ENCODE measurements around the gene TSPYL1. TPM values are rescaled to one million over a fixed set of nuclear protein-coding genes. Genes with fewer than 3 reads are reported as not detected.
"Not testable (repeated sequence)": the region's sequence is repeated elsewhere in the genome, so short reads cannot be mapped to it uniquely, and the experiment has no call there.

TSPYL1 gene
- total RNA-seq, 1 donor from 2014 or later, result 52.7 TPM

DNA sequence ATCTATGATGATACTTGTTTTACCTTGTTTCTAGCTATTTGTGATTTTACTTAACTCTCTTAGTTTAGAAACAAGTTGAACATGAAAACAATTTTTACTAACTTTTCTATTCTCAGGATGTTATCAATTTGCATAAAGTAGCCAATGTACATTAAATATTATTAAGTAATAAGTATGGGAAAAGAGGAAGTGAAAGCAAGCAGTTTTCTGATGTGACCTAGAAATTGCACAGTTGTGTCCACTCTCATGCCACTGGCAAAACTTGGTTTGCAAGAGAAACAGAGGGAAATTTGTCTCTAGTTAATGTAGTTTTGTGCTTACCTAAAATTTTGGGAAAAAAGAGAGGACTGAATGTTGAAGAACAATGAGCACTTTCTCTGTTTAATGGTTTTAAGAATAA is 19.2 kb upstream of the TSPYL1 start:
- ATAC-seq (no peak), DNase-seq (ENCODE audit: low spot score) (no peak)

DNA sequence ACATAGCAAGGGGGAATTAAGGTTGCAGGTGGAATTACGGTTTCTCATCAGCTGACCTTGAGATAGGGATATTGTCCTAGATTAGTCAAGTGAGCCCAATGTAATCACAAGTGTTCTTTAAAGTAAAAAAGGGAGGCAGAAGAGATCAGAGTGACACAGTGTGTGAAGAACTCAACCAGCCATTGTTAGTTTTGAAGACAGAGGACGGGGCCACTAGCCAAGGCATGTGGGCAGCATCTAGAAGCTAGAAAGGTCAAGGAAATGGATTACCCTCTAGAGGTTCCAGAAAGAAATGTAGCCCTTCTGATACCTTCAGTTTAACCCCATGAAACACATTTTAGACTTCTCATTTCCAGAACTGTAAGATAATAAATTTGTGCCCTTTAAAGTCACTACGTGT is 18.5 kb upstream of the TSPYL1 start:
- no peak for ATAC-seq
- DNase-seq (ENCODE audit: low spot score), result no peak

DNA sequence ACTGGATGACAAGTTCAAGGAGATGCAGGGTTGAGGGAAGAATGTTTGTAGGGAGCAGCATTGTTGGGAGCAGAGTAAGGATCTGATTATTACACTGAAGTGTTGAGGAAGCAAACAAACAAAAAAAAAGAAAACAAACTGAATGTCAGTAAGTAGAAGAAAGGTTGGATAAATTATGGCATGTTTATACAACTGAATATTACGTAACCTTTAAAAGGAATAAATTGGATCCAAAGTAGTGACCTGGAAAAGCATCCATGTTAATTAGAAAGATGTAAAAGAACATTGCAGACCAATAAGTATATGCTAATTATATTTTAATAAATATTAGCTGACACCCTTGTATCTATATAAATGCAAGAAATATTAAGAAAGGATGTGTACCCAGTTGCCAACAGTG is 12.8 kb upstream of the TSPYL1 start:
- ATAC-seq (no peak), DNase-seq (ENCODE audit: low spot score) (no peak)

DNA sequence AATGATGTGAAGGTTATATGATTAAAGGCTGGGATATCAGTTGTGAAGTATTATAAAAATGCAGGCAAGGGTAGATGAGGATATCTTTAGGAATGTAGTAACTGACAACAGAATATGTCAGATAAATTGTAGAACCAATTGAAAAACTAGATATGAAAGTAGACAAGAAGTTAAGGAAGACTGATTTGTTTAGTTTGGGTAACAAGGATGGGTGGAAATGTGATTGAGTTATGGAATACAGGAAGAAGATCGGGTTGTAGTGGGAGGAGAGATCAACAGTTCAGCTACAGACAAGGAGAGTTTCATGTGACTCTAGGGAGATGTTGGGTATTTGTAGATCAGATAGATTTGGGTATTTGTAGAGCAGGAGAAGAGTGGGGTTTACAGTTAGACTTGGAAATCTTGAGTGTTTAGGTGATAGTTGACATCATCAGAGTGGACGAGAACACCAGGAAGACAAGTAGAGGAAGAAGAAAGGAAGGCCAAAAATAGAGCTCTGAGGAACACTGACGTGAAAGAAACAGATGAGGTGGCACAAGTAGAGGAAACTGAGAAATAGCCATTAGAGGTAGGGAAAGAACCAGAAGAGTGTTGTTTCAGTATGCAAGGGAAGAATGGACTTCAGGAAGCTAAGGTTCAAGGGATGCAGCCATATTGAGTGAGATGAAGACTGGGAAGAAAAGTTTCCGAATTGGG is 12.1 kb upstream of the TSPYL1 start:
- ATAC-seq (no peak), DNase-seq (ENCODE audit: low spot score) (no peak)

DNA sequence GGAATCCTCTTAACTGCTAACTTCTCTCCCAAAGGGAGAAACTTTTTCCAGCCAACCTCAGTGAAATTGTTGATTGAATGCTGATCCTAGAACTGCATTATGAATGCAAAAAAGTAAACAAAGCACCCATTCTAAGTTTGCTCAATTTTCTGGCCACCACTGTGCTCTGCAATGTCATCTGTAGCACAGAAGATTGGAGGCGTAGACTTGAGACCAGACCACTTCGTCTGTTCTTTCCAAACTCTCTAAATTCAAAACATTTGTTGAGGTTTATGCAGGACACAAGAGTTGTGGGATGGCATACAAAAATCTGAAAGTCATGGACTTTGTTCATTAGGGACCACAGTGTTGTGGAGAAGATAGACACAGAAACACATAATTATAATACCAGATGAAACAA is 11.1 kb upstream of the TSPYL1 start:
- DNase-seq (ENCODE audit: low spot score), result no peak

DNA sequence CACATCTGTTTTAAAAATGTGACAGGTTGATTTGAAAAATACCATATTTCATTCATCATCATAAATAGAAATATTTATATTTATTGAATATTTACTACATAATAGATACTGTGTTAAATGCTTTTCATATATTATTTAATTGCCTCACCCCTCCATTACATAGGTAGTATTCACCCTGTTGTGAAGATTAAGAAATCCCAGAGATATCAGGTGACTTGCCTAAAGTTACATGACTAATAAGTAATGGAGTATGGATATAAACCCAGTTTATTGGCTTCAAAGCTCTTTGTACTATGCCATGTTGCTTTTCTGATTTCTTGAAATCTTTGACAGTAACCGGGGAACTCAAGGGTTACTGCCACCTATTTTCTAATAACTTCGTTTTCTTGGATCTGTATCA is 10.1 kb upstream of the TSPYL1 start:
- ATAC-seq (no peak), DNase-seq (ENCODE audit: low spot score) (no peak)

More for the DNA sequence above, 11.1 kb upstream of the TSPYL1 start:
- ATAC-seq, result no peak

DNA sequence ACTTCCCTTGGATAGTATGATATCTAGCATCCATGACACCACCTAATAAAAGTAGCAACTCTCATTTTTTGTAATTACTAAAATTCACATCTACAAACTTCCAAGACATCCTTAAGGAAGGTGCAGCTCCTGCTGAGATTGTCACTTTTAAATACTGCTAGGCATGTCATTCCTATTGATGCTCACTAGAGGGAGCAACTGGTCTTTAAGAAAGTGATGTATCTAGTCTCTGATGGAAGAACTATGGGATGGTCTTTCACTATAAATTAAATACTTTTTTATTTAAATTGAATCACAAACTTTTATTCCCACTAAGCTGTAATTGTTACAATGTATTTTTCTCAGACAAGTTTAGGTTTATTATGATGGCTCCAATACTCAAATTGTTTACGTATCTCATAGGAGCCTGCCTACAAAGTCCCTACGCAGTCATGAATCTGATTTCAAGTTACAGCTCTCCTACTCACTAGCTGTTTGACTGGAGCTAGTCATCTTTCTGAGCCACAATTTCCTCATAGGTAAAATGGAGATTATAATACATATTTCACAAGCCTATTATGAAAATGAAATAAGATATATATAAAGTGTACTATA is 8.1 kb upstream of the TSPYL1 start:
- DNase-seq (ENCODE audit: low spot score) (no peak), ATAC-seq (peak; percentile 91)

DNA sequence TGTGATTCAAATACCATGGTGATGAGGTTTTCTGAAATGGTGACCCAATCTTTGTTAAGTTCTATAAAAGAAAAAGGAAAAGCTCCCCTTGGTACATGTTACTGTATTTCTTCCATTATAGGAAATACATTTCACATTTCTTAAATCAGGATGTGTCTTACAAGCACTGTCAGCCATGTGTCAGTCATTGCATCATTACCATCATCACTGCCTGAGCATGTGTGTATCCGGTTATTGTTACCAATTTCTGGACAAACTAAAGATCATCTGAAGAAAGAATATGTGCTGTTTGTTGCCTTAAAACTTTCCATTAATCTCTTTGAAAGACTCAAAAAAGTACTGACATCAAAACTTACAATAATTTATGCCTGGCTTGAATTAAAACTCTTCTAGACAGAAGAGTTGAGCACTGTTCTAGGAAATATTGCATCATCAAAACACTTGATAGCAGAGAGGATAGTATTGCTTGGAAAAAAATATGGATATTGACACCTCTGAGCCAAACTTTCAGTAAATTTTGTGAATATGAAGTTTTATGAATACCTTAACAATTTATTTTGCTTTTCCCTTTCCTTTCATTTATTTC is 7.1 kb upstream of the TSPYL1 start:
- DNase-seq (ENCODE audit: low spot score), result no peak
- ATAC-seq, result no peak

DNA sequence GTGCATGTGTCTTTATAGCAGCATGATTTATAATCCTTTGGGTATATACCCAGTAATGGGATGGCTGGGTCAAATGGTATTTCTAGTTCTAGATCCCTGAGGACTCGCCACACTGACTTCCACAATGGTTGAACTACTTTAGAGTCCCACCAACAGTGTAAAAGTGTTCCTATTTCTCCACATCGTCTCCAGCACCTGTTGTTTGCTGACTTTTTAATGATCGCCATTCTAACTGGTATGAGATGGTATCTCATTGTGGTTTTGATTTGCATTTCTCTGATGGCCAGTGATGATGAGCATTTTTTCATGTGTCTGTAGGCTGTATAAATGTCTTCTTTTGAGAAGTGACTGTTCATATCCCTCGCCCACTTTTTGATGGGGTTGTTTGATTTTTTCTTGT is 5.3 kb upstream of the TSPYL1 start:
- ATAC-seq; DNase-seq (ENCODE audit: low spot score): not testable (repeated sequence)

DNA sequence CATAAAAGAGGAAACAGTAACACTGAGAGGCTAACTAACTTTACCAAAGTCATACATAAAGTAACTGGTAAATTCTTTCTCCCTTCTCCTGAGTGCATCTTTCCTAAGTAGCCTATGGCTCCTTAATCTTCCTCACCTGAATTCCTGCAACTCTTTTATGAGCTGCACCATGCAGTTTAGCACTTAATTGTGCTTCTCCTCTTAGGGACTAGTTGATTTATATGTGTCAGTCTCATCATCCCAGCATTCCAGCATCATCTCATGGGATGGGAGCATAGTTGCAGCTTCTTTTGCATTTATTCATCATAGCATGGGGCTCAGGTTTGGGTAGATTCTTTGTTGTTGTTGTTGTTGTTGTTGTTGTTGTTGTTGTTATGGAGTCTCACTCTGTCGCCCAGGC is 3.5 kb upstream of the TSPYL1 start:
- DNase-seq (ENCODE audit: low spot score) (no peak), ATAC-seq (no peak)

DNA sequence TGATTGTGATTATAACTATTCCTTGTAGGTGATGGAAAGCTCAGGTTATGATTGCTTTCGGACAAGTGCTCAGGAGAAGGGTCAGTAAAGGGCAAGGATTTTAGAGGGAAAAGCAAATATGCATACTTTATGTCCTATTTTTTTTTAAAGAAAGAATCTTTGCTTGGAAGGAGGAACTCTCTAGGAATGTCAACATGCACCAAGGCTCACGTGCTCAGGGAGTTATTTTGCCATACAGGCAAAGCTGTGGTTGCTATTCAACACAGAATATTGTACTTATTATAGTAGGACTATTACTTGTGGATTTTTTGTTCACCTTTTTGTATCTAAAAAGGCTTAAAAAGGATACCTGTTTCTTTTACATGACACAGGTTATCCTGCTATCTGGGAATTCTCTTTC is 3.0 kb upstream of the TSPYL1 start:
- no peak for ATAC-seq
- no peak for DNase-seq (ENCODE audit: low spot score)

DNA sequence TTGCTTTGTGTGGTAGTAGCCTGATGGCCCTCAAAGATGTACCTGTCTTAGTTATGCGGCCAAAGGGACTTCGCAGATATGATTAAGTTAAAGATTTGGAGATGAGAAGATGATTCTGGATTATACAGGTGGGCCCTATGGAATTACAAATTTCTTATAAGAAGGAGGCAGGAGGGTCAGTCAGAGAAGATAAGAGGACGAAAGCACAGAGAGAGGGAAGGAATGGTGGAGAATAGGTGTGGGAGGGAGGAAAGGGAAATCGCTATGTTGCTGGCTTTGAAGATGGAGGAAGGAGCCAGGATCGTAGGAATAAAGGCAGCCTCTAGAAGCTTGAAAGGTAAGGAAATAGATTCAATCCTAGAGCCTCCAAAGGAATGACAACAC is 1.2 kb upstream of the TSPYL1 start:
- DNase-seq (ENCODE audit: low spot score) (no peak), ATAC-seq (no peak)

DNA sequence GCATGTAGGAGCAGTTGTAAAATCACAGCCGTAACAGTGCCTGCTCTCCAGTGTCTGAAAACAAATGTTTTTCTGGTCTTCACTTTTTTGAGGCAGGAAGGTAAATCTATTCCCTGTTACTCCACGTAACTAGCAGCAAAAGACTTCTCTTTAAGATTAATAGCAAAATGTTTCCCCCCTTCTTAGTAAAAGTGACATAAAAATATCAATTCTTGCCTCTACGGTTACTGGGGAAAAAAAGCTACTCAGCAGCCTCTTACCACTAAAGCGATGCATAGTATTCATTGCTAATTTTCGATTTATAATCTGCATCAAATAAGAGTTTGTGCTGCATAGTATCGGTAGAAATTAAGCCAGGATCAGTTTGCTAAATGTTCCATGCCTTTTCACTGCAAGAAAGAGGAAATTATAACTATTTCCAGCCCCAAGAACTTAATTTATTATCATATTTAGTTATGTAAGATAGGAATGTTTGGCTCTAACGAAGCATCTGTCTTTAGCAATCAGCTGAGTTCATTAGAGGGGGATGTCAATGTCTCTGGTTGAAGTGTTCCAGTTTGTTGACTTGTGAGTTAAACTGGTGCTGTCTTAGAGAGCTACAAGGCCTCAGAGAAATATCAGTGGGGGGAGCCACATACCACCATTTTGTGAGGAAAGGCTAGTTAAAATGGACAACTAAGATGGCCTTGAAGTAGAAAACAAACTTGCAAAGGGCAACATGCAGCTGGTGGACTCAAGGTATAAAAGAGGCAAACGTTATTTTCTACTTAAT is 617 bp upstream of the TSPYL1 start:
- no peak for DNase-seq (ENCODE audit: low spot score)
- ATAC-seq, result no peak

DNA sequence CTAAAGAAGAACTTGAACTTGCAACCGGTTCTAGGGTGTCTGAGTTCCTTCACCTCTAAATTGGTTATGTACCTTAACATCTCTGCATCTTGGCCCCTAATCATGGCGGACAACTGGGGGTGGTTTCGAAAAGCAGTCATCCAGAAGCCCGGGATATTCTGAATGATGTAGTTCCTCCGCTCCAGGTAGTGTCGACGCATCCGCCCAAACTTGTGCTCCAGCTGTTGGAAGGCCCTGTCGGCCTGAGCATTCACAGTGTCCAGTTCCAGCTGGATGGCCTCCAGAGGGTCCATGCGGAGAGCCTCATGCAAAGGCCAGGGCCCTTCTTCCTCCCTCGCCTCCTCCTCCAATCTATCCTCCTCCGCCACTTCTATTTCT is 887 bp downstream of the TSPYL1 start:
- DNase-seq (ENCODE audit: low spot score) (peak; percentile 66), ATAC-seq (peak; percentile 62)

DNA sequence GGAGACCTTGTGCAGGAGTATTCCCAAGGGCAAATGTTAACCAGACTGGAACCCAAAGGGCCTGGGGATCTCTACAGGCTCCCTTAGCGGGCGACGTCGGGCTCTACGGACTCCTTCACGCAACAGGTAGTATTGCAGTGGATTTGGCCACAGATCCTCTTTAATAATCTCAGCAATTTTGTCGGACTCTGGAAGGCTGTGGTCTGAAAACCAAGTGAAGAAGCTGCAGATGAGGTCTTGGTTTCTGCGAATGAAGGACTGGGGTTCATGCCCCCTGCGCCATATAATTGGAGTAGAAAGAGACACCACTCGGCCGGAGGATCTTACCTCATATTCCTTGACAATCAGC is 1.3 kb downstream of the TSPYL1 start:
- ATAC-seq, result no peak
- DNase-seq (ENCODE audit: low spot score), result no peak

DNA sequence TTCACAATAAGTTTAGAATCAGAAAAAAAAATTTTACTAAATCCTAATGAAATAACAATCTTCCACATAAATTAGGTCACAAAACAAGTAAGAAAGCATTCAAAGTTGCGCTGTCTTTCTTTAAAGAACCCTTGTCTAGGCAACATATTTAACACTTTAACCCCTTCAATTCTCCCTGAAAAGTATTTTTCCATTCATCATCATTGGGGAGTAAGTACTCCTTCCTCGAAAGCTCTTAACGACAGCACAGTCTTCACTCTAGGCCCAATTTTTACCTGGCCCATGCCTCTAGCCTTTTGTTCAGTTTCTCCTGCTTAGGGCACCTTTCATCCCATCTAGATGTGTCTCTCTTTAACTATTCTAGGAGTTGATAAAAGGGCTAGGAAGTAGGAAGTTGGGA is 2.6 kb downstream of the TSPYL1 start:
- DNase-seq (ENCODE audit: low spot score) (no peak), ATAC-seq (no peak)

DNA sequence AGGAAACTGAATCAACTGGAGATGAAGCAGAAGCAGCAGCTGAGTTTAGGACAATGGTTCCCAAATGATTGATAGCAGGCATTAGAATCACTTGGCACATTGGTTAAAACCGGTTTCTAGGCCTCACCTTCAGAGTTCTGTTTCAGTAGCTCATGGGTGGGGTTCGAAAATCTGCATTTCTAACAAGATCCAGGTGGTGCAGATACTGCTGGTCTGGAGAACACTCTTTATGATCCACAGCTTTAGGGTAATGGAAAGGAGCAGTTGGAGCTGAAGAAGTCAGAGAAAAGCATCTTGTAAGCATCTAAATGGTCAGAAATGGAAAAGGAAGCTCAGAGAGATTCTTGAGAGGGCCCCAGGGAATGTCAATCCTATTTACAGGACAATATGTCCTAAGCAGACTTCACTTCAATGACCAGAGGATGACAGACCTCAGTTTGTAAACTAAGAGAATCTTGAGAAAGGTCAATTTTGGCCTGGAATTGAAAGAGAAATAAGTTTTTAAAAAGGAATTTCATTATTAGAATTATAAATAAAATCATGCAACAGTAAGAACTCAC is 8.5 kb downstream of the TSPYL1 start:
- no peak for ATAC-seq
- no peak for DNase-seq (ENCODE audit: low spot score)

DNA sequence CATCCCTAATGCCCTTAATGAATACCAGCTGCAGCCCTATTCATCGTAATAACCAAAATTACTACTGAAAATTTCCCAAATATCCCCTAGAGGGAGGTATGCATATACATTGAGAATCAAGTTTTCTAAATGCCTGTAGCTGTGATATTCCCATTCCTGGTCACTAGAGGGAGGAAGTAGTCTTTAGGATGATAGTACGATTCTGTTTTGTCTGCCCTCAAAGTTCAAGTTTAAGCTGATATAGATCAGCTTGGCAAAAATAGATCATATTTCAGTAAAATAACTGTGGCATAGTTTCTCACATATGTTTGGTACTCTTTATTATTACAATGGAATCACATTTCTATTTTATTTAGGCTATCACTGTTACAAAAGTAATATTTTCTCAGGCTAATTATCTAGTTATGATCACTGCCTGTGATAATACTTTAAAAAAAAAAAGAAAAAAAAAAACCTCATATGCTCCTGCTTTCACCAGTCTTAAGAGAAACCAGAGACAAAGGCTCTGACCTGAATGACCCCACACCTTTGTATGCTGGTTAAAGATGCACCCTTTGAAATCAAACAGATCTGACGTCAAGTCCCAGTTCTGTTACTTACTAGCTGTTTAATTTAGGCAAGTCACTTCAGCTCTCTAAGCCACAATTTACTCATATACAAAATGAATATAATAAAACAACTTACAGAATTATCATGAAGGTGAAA is 11.0 kb downstream of the TSPYL1 start:
- ATAC-seq (peak; percentile 92), DNase-seq (ENCODE audit: low spot score) (no peak)

DNA sequence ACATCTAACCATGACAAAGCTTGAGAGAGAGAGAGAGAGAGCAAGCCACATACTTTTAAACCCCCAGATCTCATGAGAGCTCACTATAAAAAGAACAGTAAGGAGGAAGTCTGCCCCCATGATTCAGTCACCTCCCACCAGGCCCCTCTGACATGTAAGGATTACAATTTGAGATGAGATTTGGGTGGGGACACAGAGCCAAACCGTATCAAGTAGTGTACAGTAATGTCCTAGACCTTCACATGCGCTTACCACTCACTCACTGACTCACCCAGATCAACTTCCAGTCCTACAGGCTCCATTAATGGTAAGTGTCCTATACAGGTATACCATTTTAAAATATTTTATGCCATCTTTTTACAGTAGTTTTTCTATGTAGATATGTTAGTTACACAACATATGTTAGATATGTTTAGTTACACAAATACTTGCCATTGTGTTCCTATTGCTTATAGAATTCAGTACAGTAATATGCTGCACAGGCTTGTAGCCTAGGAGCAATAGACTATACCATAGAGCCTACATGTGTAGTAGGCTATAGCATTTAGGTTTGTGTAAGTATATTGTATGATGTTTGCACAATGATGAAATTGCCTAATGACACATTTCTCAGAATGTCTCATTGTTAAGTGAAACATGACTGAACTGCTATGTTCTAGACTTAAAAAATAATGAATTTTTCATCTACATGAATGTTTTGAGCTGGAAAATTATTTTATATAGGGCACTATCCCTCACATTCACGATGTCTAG is 11.7 kb downstream of the TSPYL1 start:
- no peak for DNase-seq (ENCODE audit: low spot score)
- ATAC-seq, result no peak

DNA sequence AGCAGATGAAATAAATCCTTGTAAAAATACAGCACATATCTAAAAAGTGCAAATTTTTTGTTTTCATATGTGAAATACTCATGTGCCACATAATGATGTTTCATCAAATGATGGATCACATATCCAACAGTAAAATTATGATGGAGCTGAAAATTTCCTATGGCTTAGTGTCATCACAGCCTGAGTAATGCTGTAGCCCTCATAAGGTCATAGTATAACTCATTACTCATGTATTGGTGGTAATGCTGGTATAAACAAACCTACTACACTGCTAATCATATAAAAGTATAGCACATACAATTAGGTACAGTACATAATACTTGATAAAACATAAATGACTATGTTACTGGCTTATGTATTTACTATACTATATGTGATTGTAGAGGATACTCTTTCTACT is 12.9 kb downstream of the TSPYL1 start:
- ATAC-seq, result no peak
- no peak for DNase-seq (ENCODE audit: low spot score)

Data from left lobe of liver (tissue), 2 donors.